LNCAP (cell line): Measurements from ENCODE around the gene PDPN.
A peak's percentile ranks its signal among the peaks of the same experiment; 100 is the strongest.

ENCODE experiments used
- TF ChIP-seq, protein P1 (sequence below): fragments of 450-650 bp; IDR thresholded peaks from 2 replicates; pipeline ENCODE4 v1.5.1; 2017; ENCODE audit warnings: mild to moderate bottlenecking

PDPN gene

DNA sequence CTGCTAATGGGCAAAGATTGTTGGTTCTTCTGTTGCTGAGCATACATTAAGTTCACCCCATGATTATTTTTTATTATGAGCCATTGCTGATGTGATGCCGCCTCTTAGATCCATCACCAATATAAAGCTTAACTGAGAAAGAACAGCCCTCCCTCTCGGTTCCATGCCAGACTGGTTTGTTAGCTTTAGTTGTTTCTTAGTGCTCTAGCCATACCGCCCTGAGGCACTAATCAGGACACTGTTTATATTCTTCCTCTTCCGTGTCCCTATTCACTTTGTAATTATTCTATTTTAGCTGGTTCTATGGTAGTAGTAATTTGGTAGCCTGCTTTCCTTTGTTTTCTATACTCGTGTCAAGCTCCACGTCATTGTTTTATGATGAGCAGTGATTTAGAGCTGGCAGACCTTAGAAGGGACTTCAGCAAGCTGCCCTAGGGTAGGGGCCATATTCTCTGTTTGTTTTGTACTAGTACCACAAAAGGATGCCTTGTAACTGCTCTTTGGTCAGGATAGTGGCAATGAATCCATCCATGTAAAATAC is 27.3 kb upstream of the PDPN start:
- TF ChIP-seq, protein P1, sequence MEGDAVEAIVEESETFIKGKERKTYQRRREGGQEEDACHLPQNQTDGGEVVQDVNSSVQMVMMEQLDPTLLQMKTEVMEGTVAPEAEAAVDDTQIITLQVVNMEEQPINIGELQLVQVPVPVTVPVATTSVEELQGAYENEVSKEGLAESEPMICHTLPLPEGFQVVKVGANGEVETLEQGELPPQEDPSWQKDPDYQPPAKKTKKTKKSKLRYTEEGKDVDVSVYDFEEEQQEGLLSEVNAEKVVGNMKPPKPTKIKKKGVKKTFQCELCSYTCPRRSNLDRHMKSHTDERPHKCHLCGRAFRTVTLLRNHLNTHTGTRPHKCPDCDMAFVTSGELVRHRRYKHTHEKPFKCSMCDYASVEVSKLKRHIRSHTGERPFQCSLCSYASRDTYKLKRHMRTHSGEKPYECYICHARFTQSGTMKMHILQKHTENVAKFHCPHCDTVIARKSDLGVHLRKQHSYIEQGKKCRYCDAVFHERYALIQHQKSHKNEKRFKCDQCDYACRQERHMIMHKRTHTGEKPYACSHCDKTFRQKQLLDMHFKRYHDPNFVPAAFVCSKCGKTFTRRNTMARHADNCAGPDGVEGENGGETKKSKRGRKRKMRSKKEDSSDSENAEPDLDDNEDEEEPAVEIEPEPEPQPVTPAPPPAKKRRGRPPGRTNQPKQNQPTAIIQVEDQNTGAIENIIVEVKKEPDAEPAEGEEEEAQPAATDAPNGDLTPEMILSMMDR = no peak

GRCh38 chr1:13560541-13560940 is 23.1 kb upstream of the PDPN start:
- TF ChIP-seq, protein P1 = no peak

GRCh38 chr1:13564073-13564472 is 19.6 kb upstream of the PDPN start:
- TF ChIP-seq, protein P1 = no peak

DNA sequence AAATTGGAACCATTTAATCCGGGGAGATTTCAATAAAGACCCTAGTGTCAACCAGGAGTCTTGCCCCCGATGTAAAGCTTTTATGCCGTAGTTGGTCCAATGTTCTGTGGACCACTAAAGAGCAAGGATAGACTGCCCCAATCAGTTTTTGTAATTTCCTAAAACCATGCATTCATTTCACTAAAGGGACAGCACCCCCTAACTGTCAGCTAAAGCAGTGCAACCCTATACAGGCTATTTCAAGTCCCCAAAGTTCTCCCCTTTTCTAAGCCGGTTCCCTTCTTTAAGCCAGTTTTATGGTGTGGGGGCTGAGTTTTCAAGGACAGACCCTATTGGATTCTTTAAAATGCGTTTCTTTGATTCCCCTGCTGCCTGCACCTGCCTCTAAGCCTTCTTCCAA is 12.7 kb upstream of the PDPN start:
- TF ChIP-seq, protein P1 = peak; percentile 46; the same call in 1 of the 2 replicates

GRCh38 chr1:13573586-13573985 is 10.0 kb upstream of the PDPN start:
- TF ChIP-seq, protein P1 = no peak

- TF ChIP-seq, protein P1 = no peak
Measured at GRCh38 chr1:13576926-13577325, 6.7 kb upstream of the PDPN start.

DNA sequence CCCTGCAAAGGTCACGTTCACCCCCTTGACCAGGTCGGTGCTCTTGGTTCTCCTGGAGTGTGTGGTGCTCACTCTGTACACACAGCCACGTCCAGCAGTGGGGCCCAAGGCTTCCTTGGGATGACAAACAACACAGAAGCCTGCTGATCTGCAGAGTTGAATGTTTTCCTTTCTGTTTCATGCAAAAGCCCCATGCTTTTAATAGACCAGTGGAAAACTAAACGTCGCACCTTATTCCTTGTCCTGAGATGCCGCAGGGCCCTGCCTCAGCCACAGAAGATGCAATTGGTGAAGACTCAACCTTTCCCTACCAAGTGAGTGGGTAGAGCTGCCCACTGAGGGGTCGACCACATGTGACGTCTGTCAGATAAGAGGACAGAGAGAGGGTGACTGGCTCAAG is 5.8 kb upstream of the PDPN start:
- TF ChIP-seq, protein P1 = no peak

DNA sequence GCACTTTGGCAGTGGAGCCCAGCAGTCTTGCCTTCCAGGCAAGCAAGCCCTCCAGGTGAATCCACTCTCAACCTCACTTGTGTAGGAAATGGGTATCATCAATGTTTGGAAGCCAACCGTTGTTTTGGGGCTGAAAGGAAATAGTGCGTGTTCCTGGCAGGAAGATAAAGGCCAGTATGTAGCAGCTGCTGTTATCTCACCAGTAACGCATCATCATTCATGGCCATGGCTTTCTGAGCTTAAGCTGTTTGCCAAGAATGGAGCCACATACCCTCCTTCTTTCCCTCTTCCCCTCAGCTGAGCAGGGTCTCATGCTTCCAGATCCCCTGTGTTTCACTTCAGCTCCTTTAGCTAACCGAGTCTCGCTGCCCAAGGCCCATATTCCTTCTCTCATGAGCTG is 2.2 kb upstream of the PDPN start:
- TF ChIP-seq, protein P1 = no peak
